T-helper 2 cell treated with Interferon-gamma antibody and Interleukin-4, amounts not matched to agents 100 ng/mL and 5 ng/mL, for 36 hours (primary cell): ENCODE measurements around the gene ADM2. TPM values are rescaled to one million over a fixed set of nuclear protein-coding genes. Genes with fewer than 3 reads are reported as not detected.

Experiments
- intact Hi-C: fragments of 100-400 bp; cut with micrococcal nuclease; formaldehyde crosslinking; loops from one replicate; pipeline ENCODE4 v1.15.1; 2023
- total RNA-seq: library from RNA; stranded (reverse); gene quantifications from 2 replicates; pipeline ENCODE4 v1.2.3, GENCODE V29; 2022

ADM2 gene
- total RNA-seq, 1 donor from 2014 or later, result 2.5 TPM

- intact Hi-C loops, result loop anchor here (2.0 kb wide), 1 partner anchor 97 kb away; no protein-coding TSS in a partner anchor
These were observed 42.7 kb downstream of the ADM2 start for GRCh38 chr22:50523806-50524675.

GRCh38 chr22:50524676-50525103, 43.3 kb downstream of the ADM2 start:
- intact Hi-C loops, result loop anchor here (1.0 to 2.0 kb wide), 3 partner anchors 16 to 96 kb away; partner anchors contain the start of genes CHKB and NCAPH2

GRCh38 chr22:50525104-50525857, 43.9 kb downstream of the ADM2 start, which contains the start of gene SCO2:
TSS of gene SCO2 (minus strand) at chr22:50525598. CDS start at chr22:50524411, 1,187 bp downstream.
- intact Hi-C loops, result loop anchor here (1.0 to 2.0 kb wide), 3 partner anchors 17 to 96 kb away; partner anchors contain the start of genes CHKB and NCAPH2

GRCh38 chr22:50525858-50526107, 44.4 kb downstream of the ADM2 start:
- intact Hi-C loops, result loop anchor here (1.0 to 2.0 kb wide), 4 partner anchors 17 to 95 kb away; partner anchors contain the start of genes CHKB, NCAPH2 and SYCE3

- intact Hi-C loops, result loop anchor here (1.0 kb wide), 1 partner anchor 36 kb away; the partner anchor contains the start of gene SYCE3
These were observed 44.9 kb downstream of the ADM2 start for GRCh38 chr22:50526108-50526833.

- intact Hi-C loops, result loop anchor here (1.0 kb wide), 1 partner anchor 35 kb away; the partner anchor contains the start of gene SYCE3
These were observed 45.8 kb downstream of the ADM2 start for GRCh38 chr22:50526834-50527801.

GRCh38 chr22:50527921-50528681, 46.8 kb downstream of the ADM2 start:
- intact Hi-C loops, result no loop called here

- intact Hi-C loops, result no loop called here
These were observed 47.5 kb downstream of the ADM2 start for GRCh38 chr22:50528682-50529415.

GRCh38 chr22:50529416-50529896, 48.1 kb downstream of the ADM2 start:
- intact Hi-C loops, result no loop called here

GRCh38 chr22:50529897-50530579, 48.7 kb downstream of the ADM2 start, which contains the start of gene TYMP:
TSS of gene TYMP (minus strand) at chr22:50530012. CDS start at chr22:50529709, 303 bp downstream.
- intact Hi-C loops, result loop anchor here (2.0 kb wide), 1 partner anchor 15 kb away; the partner anchor contains the start of gene KLHDC7B

GRCh38 chr22:50530580-50530876, 49.2 kb downstream of the ADM2 start:
- intact Hi-C loops, result loop anchor here (2.0 kb wide), 1 partner anchor 14 kb away; the partner anchor contains the start of gene KLHDC7B

GRCh38 chr22:50530877-50531545, 49.7 kb downstream of the ADM2 start:
- intact Hi-C loops, result loop anchor here (1.0 to 2.0 kb wide), 2 partner anchors 8 to 14 kb away; partner anchors contain the start of gene KLHDC7B

- intact Hi-C loops, result loop anchor here (1.0 to 2.0 kb wide), 2 partner anchors 8 to 13 kb away; partner anchors contain the start of gene KLHDC7B
These were observed 50.2 kb downstream of the ADM2 start for GRCh38 chr22:50531546-50531961.

GRCh38 chr22:50531962-50532674, 50.8 kb downstream of the ADM2 start:
- intact Hi-C loops, result loop anchor here (1.0 to 2.0 kb wide), 2 partner anchors 7 to 13 kb away; partner anchors contain the start of gene KLHDC7B

- intact Hi-C loops, result no loop called here
These were observed 51.8 kb downstream of the ADM2 start for GRCh38 chr22:50532824-50533796.
